ENCODE results near the gene SAMD4A.

GRCh38 chr14:54582334-54582733 is 15.4 kb downstream of the SAMD4A start:
- TF ChIP-seq SUZ12 (IDR thresholded peaks at IDR 0.05) (no peak), HDGF (IDR thresholded peaks at IDR 0.05; ENCODE audit: borderline replicate concordance) (no peak), FOXK2 (IDR thresholded peaks at IDR 0.05) (no peak), L3MBTL2 (conservative IDR thresholded peaks at IDR 0.05) (no peak), FOXA1 (IDR thresholded peaks at IDR 0.05) (no peak), NFRKB (IDR thresholded peaks at IDR 0.05) (no peak), SP1 (IDR thresholded peaks at IDR 0.05) (no peak), ARNT (IDR thresholded peaks at IDR 0.05) (no peak)

Measured in HEK293T (cell line).